OCI-LY7 (cell line): ENCODE data around the gene VPS13D.

Source experiments
- CTCF ChIP-seq: fragments of 200-600 bp; sonication (generic); conservative IDR thresholded peaks from 2 replicates; pipeline ENCODE4 v1.5.1; 2014; ENCODE audit warnings: mild to moderate bottlenecking, antibody characterized with exemption, low read length, moderate library complexity, mixed read lengths
- EZH2phosphoT487 ChIP-seq: fragments of 200-600 bp; sonication (generic); IDR thresholded peaks from 2 replicates; pipeline ENCODE4 v1.6.1; 2018; ENCODE audit warnings: low read depth, borderline replicate concordance, mild to moderate bottlenecking, mixed run types, antibody characterized with exemption, low read length, moderate library complexity, mixed read lengths

GRCh38 chr1:12486401-12487005 is 256.7 kb downstream of the VPS13D start:
- TF ChIP-seq CTCF (no peak), EZH2phosphoT487 (no peak)
